ENCODE data around the gene RSF1.
A peak's percentile ranks its signal among the peaks of the same experiment; 100 is the strongest.
"Not testable (repeated sequence)": the region's sequence is repeated elsewhere in the genome, so short reads cannot be mapped to it uniquely, and the experiment has no call there.

Gene RSF1

GRCh38 chr11:77851503-77851902 is 31.0 kb upstream of the RSF1 start:
- no peak overlapping the region for H3K4me3 ChIP-seq (ENCODE audit: low read depth, low read length)
- H3K36me3 ChIP-seq = peaks cover 18% of the 10 kb centered on the region
- no peak for TF ChIP-seq CTCF (IDR thresholded peaks at IDR 0.05; ENCODE audit: low read depth, low read length)
- no peak for DNase-seq
- H3K4me1 ChIP-seq = no peaks in the 10 kb centered on the region
- peaks cover 6% of the 10 kb centered on the region; the same call in 1 of the 2 replicates for H3K9me3 ChIP-seq
- no peaks in the 10 kb centered on the region for H3K27me3 ChIP-seq

GRCh38 chr11:77843700-77844099 is 23.2 kb upstream of the RSF1 start:
- not testable (repeated sequence) for DNase-seq; H3K4me3 ChIP-seq (ENCODE audit: low read depth, low read length); H3K36me3 ChIP-seq; H3K27me3 ChIP-seq; H3K9me3 ChIP-seq; H3K4me1 ChIP-seq

GRCh38 chr11:77842441-77843121 is 22.1 kb upstream of the RSF1 start:
- Histone ChIP-seq H3K36me3 (peaks cover 5% of the 10 kb centered on the region), H3K9me3 (no peaks in the 10 kb centered on the region), H3K27me3 (no peaks in the 10 kb centered on the region), H3K4me3 (ENCODE audit: low read depth, low read length) (no peak overlapping the region), H3K4me1 (no peaks in the 10 kb centered on the region)
- TF ChIP-seq CTCF (IDR thresholded peaks at IDR 0.05; ENCODE audit: low read depth, low read length) = no peak
- no peak for DNase-seq

- TF ChIP-seq CTCF (IDR thresholded peaks at IDR 0.05; ENCODE audit: low read depth, low read length) = no peak
- Histone ChIP-seq H3K27me3 (no peaks in the 10 kb centered on the region), H3K4me3 (ENCODE audit: low read depth, low read length) (no peak overlapping the region), H3K36me3 (no peaks in the 10 kb centered on the region), H3K4me1 (no peaks in the 10 kb centered on the region), H3K9me3 (no peaks in the 10 kb centered on the region)
- DNase-seq = no peak
Measured at GRCh38 chr11:77833302-77833701, 12.8 kb upstream of the RSF1 start.

GRCh38 chr11:77828926-77829325 is 8.4 kb upstream of the RSF1 start:
- H3K27me3 ChIP-seq = no peaks in the 10 kb centered on the region
- no peaks in the 10 kb centered on the region for H3K36me3 ChIP-seq
- TF ChIP-seq CTCF (IDR thresholded peaks at IDR 0.05; ENCODE audit: low read depth, low read length) = no peak
- no peak overlapping the region for H3K4me3 ChIP-seq (ENCODE audit: low read depth, low read length)
- no peaks in the 10 kb centered on the region for H3K9me3 ChIP-seq
- no peak for DNase-seq
- no peaks in the 10 kb centered on the region for H3K4me1 ChIP-seq

GRCh38 chr11:77823775-77824174 is 3.3 kb upstream of the RSF1 start:
- Histone ChIP-seq H3K9me3 (no peaks in the 10 kb centered on the region), H3K36me3 (no peaks in the 10 kb centered on the region), H3K27me3 (no peaks in the 10 kb centered on the region), H3K4me3 (ENCODE audit: low read depth, low read length) (no peak overlapping the region), H3K4me1 (no peaks in the 10 kb centered on the region)
- no peak for DNase-seq
- TF ChIP-seq CTCF (IDR thresholded peaks at IDR 0.05; ENCODE audit: low read depth, low read length) = no peak

GRCh38 chr11:77822126-77822525 is 1.6 kb upstream of the RSF1 start:
- H3K4me1 ChIP-seq, DNase-seq, H3K36me3 ChIP-seq, H3K27me3 ChIP-seq, H3K9me3 ChIP-seq: not testable (repeated sequence)
- H3K4me3 ChIP-seq (ENCODE audit: low read depth, low read length) = peak overlapping the region; percentile 99

All from BE2C (cell line).